ENCODE data around the gene HOXC9. TPM values are rescaled to one million over a fixed set of nuclear protein-coding genes. Genes with fewer than 3 reads are reported as not detected.

Gene HOXC9
- total RNA-seq, 1 experiment from 2014 or later, result not detected

DNA sequence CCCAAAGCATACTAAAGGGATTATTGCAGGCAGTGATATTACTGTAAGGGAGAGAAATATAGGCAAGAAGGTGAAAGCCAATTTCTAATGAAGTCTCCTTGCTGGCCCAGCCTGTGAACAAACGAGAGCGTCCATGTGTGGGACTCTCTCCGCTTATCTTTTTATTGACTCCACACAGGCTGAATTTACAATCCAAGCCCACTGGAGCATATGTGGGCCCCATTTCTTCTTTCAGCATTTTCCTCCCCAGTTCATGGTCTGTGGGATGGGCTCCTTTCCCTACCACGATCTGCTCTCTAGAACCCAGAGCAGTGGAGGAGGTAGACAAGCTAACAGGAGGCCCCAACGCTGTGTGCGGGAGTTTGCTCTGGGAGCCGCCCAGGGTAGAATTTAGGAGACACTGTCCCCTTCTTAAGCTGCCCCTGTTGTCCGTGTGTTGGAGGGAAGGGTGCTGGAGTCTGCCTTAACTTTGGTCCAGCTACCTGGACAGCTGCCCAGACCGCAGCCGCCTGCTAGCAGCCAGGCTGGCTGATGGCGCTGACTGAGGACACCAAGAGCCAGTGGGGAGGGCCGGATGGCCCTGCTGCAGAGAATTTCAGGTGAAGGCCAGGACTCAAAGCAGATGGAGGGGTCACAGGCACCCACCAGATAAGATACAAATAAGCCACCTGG is 30.2 kb upstream of the HOXC9 start:
- peaks cover 2 to 9% of the 10 kb centered on the region in 2 experiments; a peak in 2 of 5 replicates for H3K9me3 Mint-ChIP-seq
- H3K9ac ChIP-seq (ENCODE audit: extremely low read depth, insufficient read length, low read length), result no peak overlapping the region

More for the DNA sequence above, 30.2 kb upstream of the HOXC9 start:
- no peak overlapping the region for H4K91ac ChIP-seq (ENCODE audit: insufficient read length, low read depth, low read length)
- no peak overlapping the region for H3T11ph ChIP-seq (ENCODE audit: low read length)
- no peak overlapping the region for H3K14ac ChIP-seq (ENCODE audit: insufficient read depth, low read length)
- no peaks in the 10 kb centered on the region for H4K20me1 ChIP-seq (ENCODE audit: control insufficient read depth, insufficient read depth, insufficient read length)
- peaks cover 95% of the 10 kb centered on the region for H3K27me3 ChIP-seq (ENCODE audit: insufficient read depth, low read length)
- no CpG with 5 or more reads among the region's 12 CpGs for WGBS (ENCODE audit: extremely low coverage, insufficient read length, low lambda C conversion rate)
- no peaks in the 10 kb centered on the region for H3K23me2 ChIP-seq (ENCODE audit: insufficient read length, low read depth, low read length, poor library complexity, severe bottlenecking)
- H3K23ac ChIP-seq (ENCODE audit: insufficient read length, low read depth, low read length), result no peak overlapping the region
- no peak overlapping the region for H3K27ac ChIP-seq (ENCODE audit: insufficient read length, low read depth, low read length)
- no peak overlapping the region for H4K8ac ChIP-seq (replicated peaks; ENCODE audit: insufficient read length, low read depth, low read length)
- Mint-ChIP-seq H3K36me3 (ENCODE audit: insufficient read depth in 1 of 3, low read depth in 3 of 3) (peaks cover 0 to 5% (median 1%) of the 10 kb centered on the region in 3 experiments; a peak in 2 of 7 replicates), H3K4me3 (no peak overlapping the region), H3K27ac (no peak overlapping the region), H3K27me3 (ENCODE audit: low read depth) (peaks cover 100% of the 10 kb centered on the region), H3K4me1 (peaks cover 14 to 21% of the 10 kb centered on the region in 2 experiments)
- H2BK5ac ChIP-seq (ENCODE audit: insufficient read length, low read length), result no peak overlapping the region
- no peak overlapping the region for H3K4me2 ChIP-seq (ENCODE audit: insufficient read depth, insufficient read length, low read length)
- H3K79me1 ChIP-seq (ENCODE audit: insufficient read depth, low read depth, low read length, poor library complexity, severe bottlenecking), result no peaks in the 10 kb centered on the region
- H2BK12ac ChIP-seq (ENCODE audit: insufficient read length, low read depth, low read length), result no peak overlapping the region
- no peaks in the 10 kb centered on the region for H3K79me2 ChIP-seq (ENCODE audit: insufficient read depth, low read length)
- H2BK15ac ChIP-seq (ENCODE audit: low read depth, low read length), result no peak overlapping the region
- H4K5ac ChIP-seq (ENCODE audit: insufficient read length, low read depth, low read length), result no peak overlapping the region
- H3K56ac ChIP-seq (ENCODE audit: insufficient read length, low read depth, low read length), result no peak overlapping the region
- DNase-seq, result no peak
- no peaks in the 10 kb centered on the region for H3K9me3 ChIP-seq (ENCODE audit: control insufficient read depth, low read depth, low read length)
- TF ChIP-seq, protein P1, sequence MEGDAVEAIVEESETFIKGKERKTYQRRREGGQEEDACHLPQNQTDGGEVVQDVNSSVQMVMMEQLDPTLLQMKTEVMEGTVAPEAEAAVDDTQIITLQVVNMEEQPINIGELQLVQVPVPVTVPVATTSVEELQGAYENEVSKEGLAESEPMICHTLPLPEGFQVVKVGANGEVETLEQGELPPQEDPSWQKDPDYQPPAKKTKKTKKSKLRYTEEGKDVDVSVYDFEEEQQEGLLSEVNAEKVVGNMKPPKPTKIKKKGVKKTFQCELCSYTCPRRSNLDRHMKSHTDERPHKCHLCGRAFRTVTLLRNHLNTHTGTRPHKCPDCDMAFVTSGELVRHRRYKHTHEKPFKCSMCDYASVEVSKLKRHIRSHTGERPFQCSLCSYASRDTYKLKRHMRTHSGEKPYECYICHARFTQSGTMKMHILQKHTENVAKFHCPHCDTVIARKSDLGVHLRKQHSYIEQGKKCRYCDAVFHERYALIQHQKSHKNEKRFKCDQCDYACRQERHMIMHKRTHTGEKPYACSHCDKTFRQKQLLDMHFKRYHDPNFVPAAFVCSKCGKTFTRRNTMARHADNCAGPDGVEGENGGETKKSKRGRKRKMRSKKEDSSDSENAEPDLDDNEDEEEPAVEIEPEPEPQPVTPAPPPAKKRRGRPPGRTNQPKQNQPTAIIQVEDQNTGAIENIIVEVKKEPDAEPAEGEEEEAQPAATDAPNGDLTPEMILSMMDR (conservative IDR thresholded peaks at IDR 0.05), result no peak
- no peak overlapping the region for H3K4ac ChIP-seq (ENCODE audit: low read depth, low read length)
- H2AK5ac ChIP-seq (ENCODE audit: insufficient read length, low read length), result no peak overlapping the region
- H2AFZ ChIP-seq (ENCODE audit: low read length), result no peak overlapping the region
- no peak overlapping the region for H2BK120ac ChIP-seq (ENCODE audit: low read depth, low read length, poor library complexity, severe bottlenecking)
- H3K18ac ChIP-seq (ENCODE audit: insufficient read length, low read depth, low read length), result no peak overlapping the region
- no peak overlapping the region for H2BK20ac ChIP-seq (ENCODE audit: low read depth, low read length, poor library complexity, severe bottlenecking)
- H3K4me1 ChIP-seq (ENCODE audit: insufficient read depth, low read length), result no peaks in the 10 kb centered on the region
